Endothelial cell (in vitro differentiated cells): ENCODE results near the gene R3HDM2. TPM values are rescaled to one million over a fixed set of nuclear protein-coding genes. Genes with fewer than 3 reads are reported as not detected.

ENCODE experiments used
- DNase-seq: peaks from one replicate; pipeline ENCODE4 v3.0.0; 2021; ENCODE audit warnings: low spot score
- H3K27ac Mint-ChIP-seq: one replicate; pipeline ENCODE4 v1.8.0; 2021; ENCODE audit warnings: mixed read lengths, inconsistent platforms; ENCODE audit not compliant: unreplicated experiment
- H3K27me3 Mint-ChIP-seq: one replicate; pipeline ENCODE4 v1.8.0; 2021; ENCODE audit warnings: mild to moderate bottlenecking, moderate library complexity, mixed read lengths, inconsistent platforms; ENCODE audit not compliant: unreplicated experiment
- H3K36me3 Mint-ChIP-seq: one replicate; pipeline ENCODE4 v1.8.0; 2021; ENCODE audit warnings: mild to moderate bottlenecking, low read depth, mixed read lengths, inconsistent platforms; ENCODE audit not compliant: unreplicated experiment
- H3K4me1 Mint-ChIP-seq: one replicate; pipeline ENCODE4 v1.8.0; 2021; ENCODE audit warnings: mild to moderate bottlenecking, mixed read lengths, inconsistent platforms; ENCODE audit not compliant: unreplicated experiment
- H3K4me3 Mint-ChIP-seq: one replicate; pipeline ENCODE4 v1.8.0; 2021; ENCODE audit warnings: mild to moderate bottlenecking, mixed read lengths, inconsistent platforms; ENCODE audit not compliant: unreplicated experiment
- H3K9me3 Mint-ChIP-seq: one replicate; pipeline ENCODE4 v1.8.0; 2021; ENCODE audit warnings: mixed read lengths, inconsistent platforms; ENCODE audit not compliant: unreplicated experiment
- total RNA-seq: library from RNA; stranded (reverse); fragmentation: NEBNext Ultra II Directional; extraction: Animal tissue kit (Norgen Biotek cat#: 25700); gene quantifications from one replicate; pipeline ENCODE4 v1.2.1, GENCODE V29; 2021; ENCODE audit not compliant: unreplicated experiment
- TF ChIP-seq, protein P1 (sequence below): fragments of 200-600 bp; sonication (generic); IDR thresholded peaks from one replicate; pipeline ENCODE4 v1.5.0; 2021; ENCODE audit warnings: antibody characterized with exemption; ENCODE audit not compliant: unreplicated experiment

R3HDM2 gene
- total RNA-seq, 1 donor from 2014 or later = 39.4 TPM

DNA sequence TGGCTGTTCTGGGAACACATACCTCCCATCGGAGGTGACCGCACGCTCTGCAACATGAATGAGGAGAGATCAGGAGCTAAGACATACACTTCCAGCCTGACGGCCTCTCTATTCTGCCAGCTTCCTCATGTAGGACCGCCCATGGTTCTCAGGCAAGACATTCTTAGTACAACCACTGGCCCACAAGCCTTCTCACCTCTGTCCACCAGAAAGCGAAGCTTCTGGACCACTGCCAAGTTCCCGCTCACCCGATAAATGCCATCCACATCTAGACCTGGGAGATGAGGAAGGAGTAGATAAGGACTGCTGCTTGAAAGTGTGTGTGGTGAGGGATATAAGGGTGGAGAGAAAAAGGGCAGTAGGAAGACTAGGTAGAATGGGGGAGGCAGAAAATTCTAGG, 43.6 kb upstream of the R3HDM2 start:
- DNase-seq = no peak
- H3K27ac Mint-ChIP-seq = peak overlapping the region; percentile 55
- H3K4me1 Mint-ChIP-seq = peaks cover 41% of the 10 kb centered on the region
- H3K4me3 Mint-ChIP-seq = peak overlapping the region; percentile 85
- no peaks in the 10 kb centered on the region for H3K9me3 Mint-ChIP-seq
- peaks cover 28% of the 10 kb centered on the region for H3K36me3 Mint-ChIP-seq
- peaks cover 24% of the 10 kb centered on the region for H3K27me3 Mint-ChIP-seq
- TF ChIP-seq, protein P1, sequence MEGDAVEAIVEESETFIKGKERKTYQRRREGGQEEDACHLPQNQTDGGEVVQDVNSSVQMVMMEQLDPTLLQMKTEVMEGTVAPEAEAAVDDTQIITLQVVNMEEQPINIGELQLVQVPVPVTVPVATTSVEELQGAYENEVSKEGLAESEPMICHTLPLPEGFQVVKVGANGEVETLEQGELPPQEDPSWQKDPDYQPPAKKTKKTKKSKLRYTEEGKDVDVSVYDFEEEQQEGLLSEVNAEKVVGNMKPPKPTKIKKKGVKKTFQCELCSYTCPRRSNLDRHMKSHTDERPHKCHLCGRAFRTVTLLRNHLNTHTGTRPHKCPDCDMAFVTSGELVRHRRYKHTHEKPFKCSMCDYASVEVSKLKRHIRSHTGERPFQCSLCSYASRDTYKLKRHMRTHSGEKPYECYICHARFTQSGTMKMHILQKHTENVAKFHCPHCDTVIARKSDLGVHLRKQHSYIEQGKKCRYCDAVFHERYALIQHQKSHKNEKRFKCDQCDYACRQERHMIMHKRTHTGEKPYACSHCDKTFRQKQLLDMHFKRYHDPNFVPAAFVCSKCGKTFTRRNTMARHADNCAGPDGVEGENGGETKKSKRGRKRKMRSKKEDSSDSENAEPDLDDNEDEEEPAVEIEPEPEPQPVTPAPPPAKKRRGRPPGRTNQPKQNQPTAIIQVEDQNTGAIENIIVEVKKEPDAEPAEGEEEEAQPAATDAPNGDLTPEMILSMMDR = no peak

DNA sequence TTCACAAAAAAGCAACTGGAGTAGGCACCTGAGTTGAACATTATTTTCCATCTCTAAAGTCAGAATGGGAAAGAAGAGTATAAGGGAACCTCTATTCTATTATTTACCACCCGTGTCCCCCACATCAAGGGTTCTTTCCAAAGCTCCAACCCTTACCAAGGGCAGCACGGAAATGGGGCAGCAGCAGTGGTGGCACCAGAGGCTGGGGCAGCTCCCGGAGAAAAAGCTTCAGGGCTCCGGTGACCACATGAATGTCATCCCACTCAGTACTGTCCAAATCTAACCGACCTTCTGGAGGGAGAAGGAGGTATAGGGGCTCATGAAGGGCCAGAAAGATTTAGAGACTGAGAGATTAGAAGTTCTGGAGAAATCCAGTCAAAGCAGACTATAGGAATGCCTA, 43.0 kb upstream of the R3HDM2 start:
- peak overlapping the region; percentile 55 for H3K27ac Mint-ChIP-seq
- H3K4me3 Mint-ChIP-seq = peak overlapping the region; percentile 85
- peaks cover 23% of the 10 kb centered on the region for H3K27me3 Mint-ChIP-seq
- TF ChIP-seq, protein P1 = no peak
- no peaks in the 10 kb centered on the region for H3K9me3 Mint-ChIP-seq
- H3K4me1 Mint-ChIP-seq = peaks cover 35% of the 10 kb centered on the region
- H3K36me3 Mint-ChIP-seq = peaks cover 26% of the 10 kb centered on the region
- no peak for DNase-seq

DNA sequence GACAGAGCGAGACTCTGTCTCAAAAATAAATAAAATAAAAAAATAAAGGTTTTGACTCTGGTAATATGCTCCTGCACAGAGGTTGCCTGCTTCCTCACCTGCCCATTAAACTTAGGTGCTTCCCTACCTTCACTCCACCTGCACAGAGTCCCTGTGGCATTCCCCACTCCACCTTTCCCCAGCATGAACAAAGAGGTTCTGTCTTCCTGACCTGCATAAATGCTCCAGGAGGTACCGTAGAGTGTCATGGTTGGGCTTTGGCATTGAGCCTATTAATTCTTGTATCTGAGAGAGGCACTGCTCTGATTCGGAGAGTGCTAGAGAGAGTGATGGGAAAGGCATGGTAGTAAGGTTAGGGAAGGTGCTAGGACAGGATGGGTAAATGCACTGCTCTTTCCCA, 42.5 kb upstream of the R3HDM2 start:
- peaks cover 21% of the 10 kb centered on the region for H3K27me3 Mint-ChIP-seq
- peaks cover 27% of the 10 kb centered on the region for H3K36me3 Mint-ChIP-seq
- no peak overlapping the region for H3K4me3 Mint-ChIP-seq
- H3K4me1 Mint-ChIP-seq = peaks cover 31% of the 10 kb centered on the region
- TF ChIP-seq, protein P1 = no peak
- H3K9me3 Mint-ChIP-seq = no peaks in the 10 kb centered on the region
- no peak for DNase-seq
- H3K27ac Mint-ChIP-seq = no peak overlapping the region

DNA sequence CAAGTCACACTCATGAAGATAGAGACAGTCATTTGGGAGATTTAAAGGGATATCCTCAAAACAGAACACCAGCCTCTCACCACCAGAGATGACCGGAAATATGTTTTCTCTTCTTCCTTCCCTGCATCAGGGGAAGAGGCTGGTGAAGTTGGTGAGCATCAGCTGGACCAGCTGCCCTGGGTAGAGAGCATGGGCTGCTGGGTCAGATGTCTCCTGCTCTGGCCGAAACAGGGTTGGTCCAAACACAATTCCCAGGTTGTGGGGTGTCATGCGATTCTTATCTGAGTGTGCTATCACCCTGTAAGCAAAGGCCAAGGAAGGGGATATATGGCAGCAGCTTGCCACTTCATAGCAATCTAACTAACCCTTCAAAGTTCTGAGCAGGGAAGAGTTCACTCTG, 41.5 kb upstream of the R3HDM2 start:
- Mint-ChIP-seq H3K27ac (no peak overlapping the region), H3K27me3 (peaks cover 20% of the 10 kb centered on the region), H3K36me3 (peaks cover 36% of the 10 kb centered on the region), H3K4me3 (no peak overlapping the region), H3K4me1 (peaks cover 29% of the 10 kb centered on the region), H3K9me3 (no peaks in the 10 kb centered on the region)
- DNase-seq = no peak
- TF ChIP-seq, protein P1 = no peak

DNA sequence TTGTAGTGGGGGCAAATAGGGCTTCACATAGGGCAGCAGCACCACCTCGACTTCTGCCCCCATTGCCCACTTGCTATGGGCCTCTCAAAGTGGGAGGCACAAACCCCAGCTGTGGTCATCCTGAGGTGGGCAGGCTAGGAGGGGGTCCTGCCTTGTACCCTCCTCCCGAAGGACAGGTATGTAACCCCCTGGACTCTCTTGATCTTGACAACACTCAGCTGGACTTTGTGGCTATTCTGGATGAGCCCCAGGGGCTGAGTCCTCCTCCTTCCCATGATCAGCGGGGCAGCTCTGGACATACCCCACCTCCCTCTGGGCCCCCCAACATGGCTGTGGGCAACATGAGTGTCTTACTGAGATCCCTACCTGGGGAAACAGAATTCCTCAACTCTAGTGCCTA, 40.8 kb upstream of the R3HDM2 start:
- H3K9me3 Mint-ChIP-seq = no peaks in the 10 kb centered on the region

More for the DNA sequence above, 40.8 kb upstream of the R3HDM2 start:
- no peak overlapping the region for H3K4me3 Mint-ChIP-seq
- peaks cover 27% of the 10 kb centered on the region for H3K4me1 Mint-ChIP-seq
- peaks cover 16% of the 10 kb centered on the region for H3K27me3 Mint-ChIP-seq
- TF ChIP-seq, protein P1 = no peak
- peaks cover 39% of the 10 kb centered on the region for H3K36me3 Mint-ChIP-seq
- no peak for DNase-seq
- no peak overlapping the region for H3K27ac Mint-ChIP-seq
